ENCODE results near the gene KANK4. TPM values are rescaled to one million over a fixed set of nuclear protein-coding genes. Genes with fewer than 3 reads are reported as not detected.

The KANK4 gene
- 0.30 TPM in 1 of 2 replicates, not detected in the other for total RNA-seq

DNA sequence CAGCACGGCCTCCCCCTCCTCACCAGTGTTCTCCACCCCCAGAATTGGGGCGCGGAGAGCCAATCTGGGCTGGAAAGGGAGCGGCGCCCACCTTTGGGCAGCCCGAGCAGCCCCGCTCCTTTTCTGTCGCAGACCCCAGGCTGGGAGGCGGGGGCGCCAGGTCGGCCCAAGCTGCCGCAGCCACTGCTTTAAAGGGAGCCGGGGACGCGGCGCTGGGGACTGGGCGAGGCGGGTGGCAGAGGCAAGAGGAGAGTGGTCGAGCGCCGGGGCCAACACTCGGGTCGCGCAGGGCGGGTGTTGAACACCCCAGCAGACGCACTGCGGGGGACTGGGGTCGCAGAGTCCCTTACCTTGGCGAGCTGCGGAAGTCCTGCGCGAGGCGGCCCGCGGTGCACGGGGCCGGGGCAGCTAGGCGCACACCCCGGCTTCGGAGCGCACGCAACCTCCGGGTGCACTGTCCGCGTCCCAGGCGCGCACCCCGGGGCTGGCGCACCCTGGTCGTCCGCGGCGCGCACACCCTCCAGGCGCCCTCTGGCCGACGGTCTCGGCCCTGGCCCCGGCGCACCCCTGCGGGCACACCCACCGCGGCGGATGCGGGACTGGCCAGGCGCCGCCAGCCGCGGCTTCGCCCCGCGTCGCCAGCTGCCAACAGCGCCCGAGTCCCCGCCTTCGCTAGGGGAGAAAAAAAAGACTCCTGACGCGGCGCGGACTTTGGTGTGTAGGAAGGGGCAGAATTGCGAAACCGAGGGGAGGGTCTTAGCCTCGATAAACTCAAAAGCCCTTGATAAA, at the start of gene KANK4:
TSS of gene KANK4 (minus strand) at position 679 of the 789 bp plus-strand sequence. CDS start 37,870 bp downstream, outside the sequence.

DNA sequence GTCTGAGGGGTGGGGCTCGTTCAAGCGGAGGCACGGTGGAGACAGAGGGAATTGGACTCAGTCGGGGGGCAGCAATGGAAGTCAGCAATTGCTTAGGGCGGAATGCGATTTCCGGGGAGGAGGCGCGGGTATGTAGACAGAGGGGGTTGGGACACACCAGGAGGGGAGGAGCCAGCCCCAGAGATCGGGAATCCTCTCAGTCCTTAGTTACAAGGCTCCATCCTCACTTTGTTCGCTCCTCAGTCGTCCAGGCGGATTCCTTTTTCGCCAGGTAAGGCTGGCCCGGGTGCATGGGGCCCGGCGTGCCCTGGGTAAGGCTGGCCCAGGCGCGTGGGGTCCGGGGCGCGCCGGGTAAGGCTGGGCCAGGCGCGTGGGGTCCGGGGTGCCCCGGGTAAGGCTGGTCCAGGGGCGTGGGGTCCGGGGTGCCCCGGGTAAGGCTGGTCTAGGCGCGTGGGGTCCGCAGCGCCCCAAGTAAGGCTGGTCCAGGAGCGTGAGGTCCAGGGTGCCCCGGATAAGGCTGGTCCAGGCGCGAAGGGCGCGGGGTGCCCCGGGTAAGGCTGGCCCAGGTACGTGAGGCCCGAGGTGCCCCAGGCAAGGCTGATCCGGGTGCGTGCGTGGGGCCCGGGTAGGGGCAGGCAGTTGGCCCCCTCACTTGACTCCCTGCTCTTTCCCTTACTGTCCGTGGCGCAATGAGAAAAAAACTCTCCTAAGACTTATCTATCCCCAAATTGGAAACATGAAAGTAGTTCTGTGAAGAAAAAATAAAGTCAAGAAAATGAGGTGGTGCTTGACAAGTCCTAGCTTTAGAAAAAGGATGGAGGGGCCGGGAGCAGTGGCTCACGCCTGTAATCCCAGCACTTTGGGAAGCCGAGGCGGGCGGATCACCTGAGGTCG, 124.3 kb downstream of the KANK4 start, which contains the start of gene L1TD1:
TSS of gene L1TD1 (plus strand) at position 199 of the 894 bp plus-strand sequence. CDS start 11,780 bp downstream, outside the sequence.

Other genes with a start within 250 kb of the KANK4 start
- not detected in 2 replicates for gene L1TD1, start 124.6 kb downstream of the KANK4 start, total RNA-seq
- gene USP1, start 117.6 kb upstream of the KANK4 start, total RNA-seq = 10.7 and 24.3 TPM in 2 replicates